GM12875 (cell line): ENCODE results near the gene C11orf98.

Experiments used
- H3K4me3 ChIP-seq: one replicate; pipeline ENCODE4 v1.5.1; 2011; ENCODE audit warnings: low read depth, low read length, control low read depth
- CTCF ChIP-seq: IDR thresholded peaks from 2 replicates; pipeline ENCODE4 v1.5.1; 2011; ENCODE audit warnings: low read depth, mild to moderate bottlenecking, control low read depth, inconsistent platforms, low read length, moderate library complexity, borderline replicate concordance; ENCODE audit not compliant: insufficient read depth

Gene C11orf98

GRCh38 chr11:62648185-62648966, 16.6 kb downstream of the C11orf98 start:
- TF ChIP-seq CTCF: no peak
- H3K4me3 ChIP-seq: no peak overlapping the region

GRCh38 chr11:62647609-62648005, 17.4 kb downstream of the C11orf98 start:
- no peak overlapping the region for H3K4me3 ChIP-seq
- TF ChIP-seq CTCF: no peak

- no peak for TF ChIP-seq CTCF
- H3K4me3 ChIP-seq: no peak overlapping the region
Measured at GRCh38 chr11:62646825-62647608, 18.0 kb downstream of the C11orf98 start.

GRCh38 chr11:62645946-62646824, 18.8 kb downstream of the C11orf98 start, which contains the start of gene GANAB:
GANAB (minus strand) TSS chr11:62646613; CDS start chr11:62646599, 14 bp downstream.
- no peak for TF ChIP-seq CTCF
- peak within 1 kb of the TSS; percentile 91 for H3K4me3 ChIP-seq

- TF ChIP-seq CTCF: no peak
- peak overlapping the region; percentile 91 for H3K4me3 ChIP-seq
Measured at GRCh38 chr11:62645671-62645945, 19.4 kb downstream of the C11orf98 start.

GRCh38 chr11:62644220-62644619, 20.8 kb downstream of the C11orf98 start:
- TF ChIP-seq CTCF: no peak
- H3K4me3 ChIP-seq: no peak overlapping the region
